Measurements from ENCODE around the gene EIF2B2. TPM values are rescaled to one million over a fixed set of nuclear protein-coding genes. Genes with fewer than 3 reads are reported as not detected.

EIF2B2 gene
- total and polyA plus RNA-seq, 2 of the 13 experiments (the other 11 are each of a cell fraction or from before 2014, with no cell fraction given), result 54.4 to 78.6 TPM

DNA sequence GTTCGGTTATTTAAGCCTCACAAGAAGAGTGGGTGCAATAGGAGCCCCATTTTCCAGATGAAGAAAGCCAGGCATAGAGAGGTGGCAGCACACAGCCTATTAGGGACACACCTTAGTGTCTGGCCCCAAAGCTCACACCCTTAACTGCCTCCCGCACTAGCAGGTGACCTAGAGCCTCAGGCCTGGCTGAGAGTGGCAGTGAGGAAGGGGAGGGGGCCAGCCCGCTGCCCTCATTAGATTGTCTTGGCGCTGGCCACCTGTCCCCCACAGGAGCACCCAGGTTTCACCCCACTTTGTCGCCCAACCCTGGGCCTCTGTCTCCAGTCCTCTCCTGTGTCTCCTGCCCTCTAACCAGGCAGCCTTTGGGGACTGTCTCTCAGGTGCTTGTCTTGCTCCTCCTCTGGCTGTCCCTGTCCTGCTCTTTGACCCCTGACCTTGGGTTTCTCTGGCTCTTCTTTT lies 28.8 kb upstream of the EIF2B2 start:
- peak; percentile 60 for ATAC-seq
- 54% methylated on average over 2 of the region's 5 CpGs for WGBS (ENCODE audit: low lambda C conversion rate)

More for the DNA sequence above, 28.8 kb upstream of the EIF2B2 start:
- in situ Hi-C loops (cut with HindIII; ENCODE audit: extremely low pct_ligation_motif_present, low pct_unique_long_range_greater_than_20kb) (no loop called here), intact Hi-C loops (cut with micrococcal nuclease; ENCODE audit: unreplicated experiment) (no loop called here)
- no peak overlapping the region for H3K27ac ChIP-seq (ENCODE audit: extremely low read length, insufficient read depth, low read length)
- no peaks in the 10 kb centered on the region for H3K79me2 ChIP-seq (ENCODE audit: insufficient read depth, low read length)
- ChIA-PET POLR2A (interaction anchor here (1.2 to 2.0 kb wide), 5 partner anchors 18 to 96 kb away, joined by 3 to 5 read pairs (median 4); partner anchors contain the start of genes EIF2B2, PGF and ZC2HC1C), CTCF (ENCODE audit: low intra/inter-chr PET ratio, low total read pairs) (no interaction called here)
- H3K36me3 ChIP-seq (replicated peaks in 1 of 2; ENCODE audit: control insufficient read depth in 1 of 2, insufficient read depth in 2 of 2, low read length in 2 of 2), result no peaks in the 10 kb centered on the region
- H3K27me3 ChIP-seq (ENCODE audit: control insufficient read depth in 1 of 2, insufficient read depth in 2 of 2, low read length in 2 of 2), result peaks cover 0 to 36% of the 10 kb centered on the region in 2 experiments; a peak in 3 of 5 replicates
- no peak overlapping the region for H3K9ac ChIP-seq (ENCODE audit: insufficient read depth, low read depth, low read length)
- no peak overlapping the region for H2AFZ ChIP-seq (ENCODE audit: low read length)
- peak; percentile 39 for DNase-seq (ENCODE audit: low spot score)
- H3K4me1 ChIP-seq (ENCODE audit: insufficient read depth, low read length), result peaks cover 38% of the 10 kb centered on the region
- FAIRE-seq, result no peak
- H3K4me3 ChIP-seq (replicated peaks in 1 of 3; ENCODE audit: insufficient read depth in 1 of 3, low read depth in 2 of 3, low read length in 3 of 3), result peak overlapping the region in 1 of 3 experiments; percentile 15; a peak in 1 of 6 replicates
- peak; percentile 75 for TF ChIP-seq NR2F6 (IDR thresholded peaks at IDR 0.05)
- TF ChIP-seq NR2F6 (CRISPR knock-in tag; IDR thresholded peaks at IDR 0.05), result peak; percentile 39; the same call in 1 of the 2 replicates
- no peak for TF ChIP-seq SOX6 (IDR thresholded peaks at IDR 0.05)
- 0 out of 2 replicates have a peak, but pooled peaks have one; percentile 17 for TF ChIP-seq SOX6 (CRISPR knock-in tag; IDR thresholded peaks at IDR 0.05)
- TF ChIP-seq ZBTB46 (CRISPR knock-in tag; IDR thresholded peaks at IDR 0.05; ENCODE audit: borderline replicate concordance), result no peak
- 0 out of 2 replicates have a peak, but pooled peaks have one; percentile 22 for TF ChIP-seq PHF21A (CRISPR knock-in tag; IDR thresholded peaks at IDR 0.05)
- peak; percentile 57 for TF ChIP-seq RARA (CRISPR knock-in tag; IDR thresholded peaks at IDR 0.05)
- H3K4me2 ChIP-seq (ENCODE audit: low read depth, low read length), result peak overlapping the region; percentile 70
- no TSS peak for BruUV-seq (replicated peaks)
- H3K9me3 ChIP-seq (ENCODE audit: low read length), result no peaks in the 10 kb centered on the region
- H4K20me1 ChIP-seq (ENCODE audit: insufficient read depth, low read length), result no peaks in the 10 kb centered on the region

Measured in HepG2 (cell line).